HFF-Myc (cell line): ENCODE results near the gene SQSTM1.
A peak's percentile ranks its signal among the peaks of the same experiment; 100 is the strongest.

Experiments used
- DNase-seq: peaks from one replicate; pipeline ENCODE4 v3.0.0-alpha.2; 2011; ENCODE audit warnings: low read depth; ENCODE audit errors: extremely low read depth
- H3K4me3 ChIP-seq: replicated peaks from 2 replicates; pipeline ENCODE4 v1.5.1; 2011; ENCODE audit warnings: low read depth, mild to moderate bottlenecking, control low read depth, low read length
- CTCF ChIP-seq: IDR thresholded peaks from 2 replicates; pipeline ENCODE4 v1.5.1; 2012; ENCODE audit warnings: mild to moderate bottlenecking, low read depth, low read length, control low read depth; ENCODE audit errors: missing control alignments

SQSTM1 gene

GRCh38 chr5:179798144-179798770, 22.4 kb upstream of the SQSTM1 start:
- no peak for TF ChIP-seq CTCF
- no peak overlapping the region for H3K4me3 ChIP-seq
- no peak for DNase-seq

- DNase-seq: no peak
- no peak overlapping the region for H3K4me3 ChIP-seq
- no peak for TF ChIP-seq CTCF
Measured at GRCh38 chr5:179798771-179799643, 21.7 kb upstream of the SQSTM1 start.

- H3K4me3 ChIP-seq: no peak overlapping the region
- no peak for DNase-seq
- no peak for TF ChIP-seq CTCF
Measured at GRCh38 chr5:179799644-179799973, 21.1 kb upstream of the SQSTM1 start.

- no peak overlapping the region for H3K4me3 ChIP-seq
- TF ChIP-seq CTCF: no peak
- no peak for DNase-seq
Measured at GRCh38 chr5:179800071-179800695, 20.5 kb upstream of the SQSTM1 start.

- H3K4me3 ChIP-seq: no peak overlapping the region
- no peak for TF ChIP-seq CTCF
- no peak for DNase-seq
Measured at GRCh38 chr5:179800696-179801201, 20.0 kb upstream of the SQSTM1 start.

GRCh38 chr5:179801304-179802206, 19.1 kb upstream of the SQSTM1 start:
- no peak for DNase-seq
- no peak overlapping the region for H3K4me3 ChIP-seq
- peak; percentile 63 for TF ChIP-seq CTCF
